ENCODE results near the gene CHPF.

DNA sequence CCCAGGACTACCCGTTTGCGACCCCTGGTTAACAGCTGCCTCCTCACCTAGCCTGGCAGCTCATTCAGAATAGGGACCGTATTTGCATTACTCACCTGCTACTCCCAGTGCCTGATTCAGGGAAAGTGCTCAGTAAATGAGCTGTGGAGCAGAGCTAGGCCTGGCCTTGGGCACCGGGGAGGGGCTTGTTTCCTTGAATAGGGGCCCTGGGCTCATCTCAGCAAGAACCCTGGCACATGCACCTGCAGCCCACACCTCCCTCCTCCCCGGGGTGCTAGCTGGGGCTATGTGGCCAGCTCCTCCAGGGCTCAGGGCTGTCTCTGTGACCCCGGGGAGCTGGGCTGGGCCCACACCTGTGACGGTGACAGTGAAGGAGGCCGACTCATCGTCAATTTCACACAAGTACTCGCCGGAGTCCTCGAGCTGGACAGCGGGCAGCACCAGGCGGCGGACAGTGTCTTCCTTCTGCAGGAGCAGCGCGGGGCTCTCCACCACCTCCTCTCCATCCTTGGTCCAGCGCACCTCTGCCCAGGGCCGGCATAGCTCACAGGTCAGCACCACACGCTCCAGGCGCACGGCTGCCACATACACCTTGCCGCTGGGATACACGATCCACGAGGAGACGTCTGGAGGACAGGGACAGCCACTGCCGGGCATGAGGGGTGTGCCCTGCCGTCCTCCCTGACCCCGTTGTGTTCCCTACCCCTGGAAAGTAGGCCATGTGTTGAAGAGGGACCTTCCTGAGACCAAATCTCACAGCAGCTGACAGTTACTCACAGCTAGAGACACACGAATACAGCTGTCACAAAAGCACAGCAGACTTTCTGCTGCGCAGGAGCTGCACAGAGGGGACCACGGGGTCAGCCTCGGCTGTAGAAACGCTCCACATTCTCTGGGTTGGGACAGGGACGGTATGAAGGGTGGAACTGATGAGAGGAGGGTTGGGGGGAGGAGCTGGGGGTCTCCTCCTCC is 18.7 kb upstream of the CHPF start:
- TF ChIP-seq, protein P1, sequence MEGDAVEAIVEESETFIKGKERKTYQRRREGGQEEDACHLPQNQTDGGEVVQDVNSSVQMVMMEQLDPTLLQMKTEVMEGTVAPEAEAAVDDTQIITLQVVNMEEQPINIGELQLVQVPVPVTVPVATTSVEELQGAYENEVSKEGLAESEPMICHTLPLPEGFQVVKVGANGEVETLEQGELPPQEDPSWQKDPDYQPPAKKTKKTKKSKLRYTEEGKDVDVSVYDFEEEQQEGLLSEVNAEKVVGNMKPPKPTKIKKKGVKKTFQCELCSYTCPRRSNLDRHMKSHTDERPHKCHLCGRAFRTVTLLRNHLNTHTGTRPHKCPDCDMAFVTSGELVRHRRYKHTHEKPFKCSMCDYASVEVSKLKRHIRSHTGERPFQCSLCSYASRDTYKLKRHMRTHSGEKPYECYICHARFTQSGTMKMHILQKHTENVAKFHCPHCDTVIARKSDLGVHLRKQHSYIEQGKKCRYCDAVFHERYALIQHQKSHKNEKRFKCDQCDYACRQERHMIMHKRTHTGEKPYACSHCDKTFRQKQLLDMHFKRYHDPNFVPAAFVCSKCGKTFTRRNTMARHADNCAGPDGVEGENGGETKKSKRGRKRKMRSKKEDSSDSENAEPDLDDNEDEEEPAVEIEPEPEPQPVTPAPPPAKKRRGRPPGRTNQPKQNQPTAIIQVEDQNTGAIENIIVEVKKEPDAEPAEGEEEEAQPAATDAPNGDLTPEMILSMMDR (IDR thresholded peaks at IDR 0.05; ENCODE audit: insufficient read depth, low read length, poor library complexity, severe bottlenecking), result no peak
- no peak for TF ChIP-seq EZH2phosphoT487 (conservative IDR thresholded peaks at IDR 0.05; ENCODE audit: low read length)

Measured in SU-DHL-6 (cell line).